GM12801 (cell line): ENCODE data around the gene ANKRD60.

Experiments used
- TF ChIP-seq, protein P1 (sequence below): IDR thresholded peaks from one replicate; pipeline ENCODE4 v1.5.1; 2011; ENCODE audit warnings: control low read depth; ENCODE audit not compliant: insufficient read length; ENCODE audit errors: extremely low read depth

Gene ANKRD60

DNA sequence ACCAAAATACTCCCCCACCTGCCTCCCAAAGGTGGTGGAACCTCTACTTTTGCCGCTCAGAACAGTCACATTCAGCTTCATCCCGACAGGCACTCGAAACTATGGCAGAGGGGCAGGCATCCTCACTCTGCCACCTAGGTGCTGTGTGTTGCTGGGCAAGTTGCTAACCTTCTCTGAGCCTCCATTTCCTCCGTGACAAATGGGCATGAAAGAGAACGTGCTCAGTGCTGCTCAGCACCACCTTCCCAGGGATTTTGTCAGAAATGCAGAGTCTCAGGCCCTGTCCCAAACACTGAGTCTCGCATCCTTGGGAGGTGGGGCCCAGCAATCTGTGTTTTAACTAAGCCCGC, 18.1 kb downstream of the ANKRD60 start:
- TF ChIP-seq, protein P1, sequence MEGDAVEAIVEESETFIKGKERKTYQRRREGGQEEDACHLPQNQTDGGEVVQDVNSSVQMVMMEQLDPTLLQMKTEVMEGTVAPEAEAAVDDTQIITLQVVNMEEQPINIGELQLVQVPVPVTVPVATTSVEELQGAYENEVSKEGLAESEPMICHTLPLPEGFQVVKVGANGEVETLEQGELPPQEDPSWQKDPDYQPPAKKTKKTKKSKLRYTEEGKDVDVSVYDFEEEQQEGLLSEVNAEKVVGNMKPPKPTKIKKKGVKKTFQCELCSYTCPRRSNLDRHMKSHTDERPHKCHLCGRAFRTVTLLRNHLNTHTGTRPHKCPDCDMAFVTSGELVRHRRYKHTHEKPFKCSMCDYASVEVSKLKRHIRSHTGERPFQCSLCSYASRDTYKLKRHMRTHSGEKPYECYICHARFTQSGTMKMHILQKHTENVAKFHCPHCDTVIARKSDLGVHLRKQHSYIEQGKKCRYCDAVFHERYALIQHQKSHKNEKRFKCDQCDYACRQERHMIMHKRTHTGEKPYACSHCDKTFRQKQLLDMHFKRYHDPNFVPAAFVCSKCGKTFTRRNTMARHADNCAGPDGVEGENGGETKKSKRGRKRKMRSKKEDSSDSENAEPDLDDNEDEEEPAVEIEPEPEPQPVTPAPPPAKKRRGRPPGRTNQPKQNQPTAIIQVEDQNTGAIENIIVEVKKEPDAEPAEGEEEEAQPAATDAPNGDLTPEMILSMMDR = no peak

DNA sequence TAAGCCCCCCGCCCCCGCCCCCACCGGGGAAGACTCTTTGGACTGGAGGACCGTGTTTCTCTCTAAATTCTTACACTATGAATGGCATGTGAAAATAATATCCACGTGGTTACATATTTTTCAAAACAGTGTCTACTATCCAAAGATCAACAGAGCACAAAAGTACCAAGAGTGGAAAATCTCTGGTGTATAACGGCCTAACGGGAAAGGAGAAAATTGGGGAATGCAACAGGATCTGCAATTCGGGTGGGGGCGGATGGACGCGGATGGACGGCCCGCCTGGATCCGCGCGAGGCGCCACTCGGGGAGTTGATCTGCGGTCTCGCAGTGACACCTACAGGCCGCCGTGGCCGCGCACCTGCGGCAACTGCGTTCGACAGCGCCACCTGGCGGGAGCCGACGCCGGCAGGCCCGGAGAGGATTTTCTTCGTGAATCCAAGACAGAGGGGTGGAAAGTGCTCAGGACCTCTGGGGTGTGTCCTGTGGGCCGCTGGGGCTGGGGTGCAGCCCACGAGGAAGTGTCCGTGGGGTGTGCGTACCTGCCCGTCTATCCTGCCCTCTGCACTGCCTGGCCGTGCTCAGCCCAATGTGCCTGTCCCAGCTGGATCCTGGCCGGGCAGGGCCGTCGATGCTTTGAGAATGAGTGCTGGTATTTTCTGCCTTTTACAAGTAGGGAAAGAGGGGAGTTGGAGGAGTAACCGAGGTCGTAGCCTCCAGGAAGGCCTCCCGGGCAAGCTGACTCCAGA, 18.6 kb downstream of the ANKRD60 start:
- TF ChIP-seq, protein P1 = peak; percentile 99

DNA sequence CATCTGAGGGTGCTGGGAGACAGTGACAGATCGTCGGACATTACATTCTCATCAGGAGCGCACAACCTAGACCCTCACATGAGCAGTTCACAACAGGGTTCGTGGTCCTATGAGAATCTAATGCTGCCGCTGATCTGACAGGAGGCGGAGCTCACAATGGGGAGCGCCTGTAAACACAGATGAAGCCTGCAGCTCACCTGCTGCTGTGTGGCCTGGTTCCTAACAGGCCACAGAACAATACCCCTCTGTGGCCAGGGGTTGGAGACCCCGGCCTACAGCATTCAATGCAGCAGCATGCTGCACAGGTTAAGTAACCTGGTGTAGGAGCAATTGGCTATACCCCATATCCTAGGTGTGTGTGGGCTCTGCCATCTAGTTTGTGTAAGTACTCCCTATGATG, 19.5 kb downstream of the ANKRD60 start:
- TF ChIP-seq, protein P1 = no peak

DNA sequence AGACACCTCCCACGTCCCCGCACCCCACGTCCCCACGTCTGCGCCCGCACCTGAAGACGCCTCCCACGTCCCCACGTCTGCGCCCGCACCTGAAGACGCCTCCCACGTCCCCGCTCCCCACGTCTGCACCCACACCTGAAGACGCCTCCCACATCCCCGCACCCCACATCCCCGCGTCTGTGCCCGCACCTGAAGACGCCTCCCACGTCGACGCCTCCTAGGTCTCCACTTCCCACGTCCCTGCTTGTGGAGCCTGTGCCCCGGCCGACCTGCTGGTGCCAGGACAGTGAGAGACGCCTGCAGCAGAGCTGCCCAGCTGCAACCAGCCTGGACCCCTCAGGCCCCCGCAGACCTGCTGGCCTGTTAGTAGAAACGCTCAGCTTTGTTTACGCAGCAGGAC, 22.6 kb downstream of the ANKRD60 start:
- TF ChIP-seq, protein P1 = no peak

DNA sequence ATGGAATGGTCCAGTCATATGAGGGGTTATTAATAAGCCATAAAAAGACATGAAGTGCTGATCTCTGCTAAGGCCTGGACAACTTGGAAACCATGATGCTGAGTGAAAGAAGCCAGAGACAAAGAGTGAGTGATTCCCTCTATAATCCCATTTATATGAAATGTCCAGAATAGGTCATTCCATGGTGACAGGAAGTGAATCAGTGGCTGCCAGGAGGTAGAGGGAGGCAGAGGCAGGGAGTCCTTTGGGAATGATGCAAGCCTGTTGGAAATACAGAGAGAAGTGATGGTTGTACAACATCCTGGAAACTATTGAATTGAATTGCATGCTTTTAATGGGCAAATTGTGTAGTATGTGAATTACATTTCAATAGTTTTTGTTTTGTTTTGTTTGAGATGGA, 26.4 kb downstream of the ANKRD60 start:
- TF ChIP-seq, protein P1 = no peak

DNA sequence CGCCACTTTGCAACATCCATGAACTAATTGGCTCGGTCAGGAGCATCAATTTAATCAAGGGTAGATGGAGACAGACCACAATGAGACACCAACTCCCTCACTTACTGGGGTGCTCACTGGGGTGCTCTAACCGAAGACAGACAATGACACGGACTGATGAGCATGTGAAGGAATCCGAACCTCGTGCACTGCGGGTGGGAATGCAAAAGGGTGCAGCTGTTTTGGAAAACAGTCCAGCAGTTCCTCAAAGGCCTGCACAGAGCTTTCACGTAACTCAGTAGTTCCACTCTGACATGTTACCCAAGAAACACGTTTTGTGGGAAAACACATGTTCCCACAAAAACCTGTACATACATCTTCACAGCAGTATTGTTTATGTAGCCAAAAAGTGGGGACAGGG, 26.8 kb downstream of the ANKRD60 start:
- TF ChIP-seq, protein P1 = no peak

DNA sequence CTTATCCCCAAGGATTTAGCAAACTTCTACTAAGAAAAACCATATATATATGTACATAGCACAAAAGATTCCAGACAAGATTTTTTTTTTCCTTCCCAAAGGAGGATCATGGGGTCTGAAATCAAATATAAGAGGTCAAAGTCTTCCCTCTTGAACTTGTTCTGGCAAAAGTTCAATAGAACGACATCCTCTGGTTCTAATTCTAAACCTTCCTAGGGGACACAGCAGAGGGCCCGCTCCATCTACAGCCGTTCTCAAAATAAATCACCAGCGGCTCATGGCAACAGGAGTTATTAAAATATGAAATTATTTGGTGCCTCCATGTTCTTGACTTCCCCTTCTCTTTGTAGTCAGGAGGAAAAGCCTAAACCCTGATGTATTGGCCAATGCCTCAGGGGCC, 29.0 kb downstream of the ANKRD60 start:
- TF ChIP-seq, protein P1 = no peak

DNA sequence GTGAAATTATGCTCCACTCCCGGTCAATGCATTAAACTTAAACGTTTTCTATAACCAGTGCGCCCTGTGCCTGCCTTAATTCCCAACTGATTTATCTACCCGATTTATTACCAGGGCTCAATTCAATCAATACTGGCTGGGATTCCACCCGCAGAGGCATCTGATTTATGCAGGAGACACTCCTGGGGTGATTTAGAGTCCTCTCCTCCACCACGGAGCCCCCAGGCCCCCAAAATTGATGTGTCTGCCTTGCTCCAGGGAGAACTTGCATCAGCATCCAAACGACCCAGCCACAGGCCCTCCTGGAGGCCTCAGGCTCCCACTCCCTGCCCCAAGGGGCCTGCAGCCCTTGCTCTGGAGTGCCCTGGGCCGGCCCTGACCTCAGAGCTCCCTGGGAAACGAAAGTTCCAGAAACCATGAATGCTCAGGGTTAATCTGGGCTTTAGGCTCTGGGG, 29.5 kb downstream of the ANKRD60 start:
- TF ChIP-seq, protein P1 = no peak
